A673 (cell line): Measurements from ENCODE around the gene ZBTB2. TPM values are rescaled to one million over a fixed set of nuclear protein-coding genes. Genes with fewer than 3 reads are reported as not detected.
A peak's percentile ranks its signal among the peaks of the same experiment; 100 is the strongest.

Source experiments
- BruUV-seq: library from RNA; stranded (reverse); fragments of 400-500 nt; replicated peaks from 2 replicates; lab custom pipeline; 2021; lab: Mats Ljungman, UMichigan
- CTCF ChIA-PET: fragments of 300-600 bp; sonication (Branson Sonifier 250); formaldehyde crosslinking; loops from one replicate; lab custom pipeline; 2022; ENCODE audit warnings: antibody characterized with exemption; lab: Charles Lee
- POLR2A ChIA-PET: fragments of 300-600 bp; sonication (Branson Sonifier 250); formaldehyde crosslinking; loops from one replicate; lab custom pipeline; 2022; ENCODE audit warnings: antibody characterized with exemption; ENCODE audit not compliant: low non-redundant PET; lab: Charles Lee
- DNase-seq: peaks from one replicate; pipeline ENCODE4 v3.0.0-alpha.2; 2015; ENCODE audit warnings: low spot score
- H3K27ac ChIP-seq: fragments of 200-600 bp; sonication (generic); 2 replicates; pipeline ENCODE4 v1.5.1; 2016; ENCODE audit warnings: mixed run types, low read depth, mild to moderate bottlenecking, mixed read lengths, antibody characterized with exemption, low read length; ENCODE audit not compliant: poor library complexity, severe bottlenecking
- H3K27me3 ChIP-seq: fragments of 200-600 bp; sonication (generic); replicated peaks from 2 replicates; pipeline ENCODE4 v1.6.1; 2017; ENCODE audit warnings: mixed run types, low read depth, mild to moderate bottlenecking, mixed read lengths, antibody characterized with exemption, low read length; ENCODE audit not compliant: insufficient read depth, poor library complexity
- H3K36me3 ChIP-seq: fragments of 200-600 bp; sonication (generic); 2 replicates; pipeline ENCODE4 v1.6.1; 2016; ENCODE audit warnings: mixed run types, mild to moderate bottlenecking, mixed read lengths, antibody characterized with exemption, low read length; ENCODE audit not compliant: insufficient read depth, poor library complexity, severe bottlenecking
- H3K4me1 ChIP-seq: fragments of 200-600 bp; sonication (generic); 2 replicates; pipeline ENCODE4 v1.6.1; 2017; ENCODE audit warnings: mixed run types, mild to moderate bottlenecking, mixed read lengths, antibody characterized with exemption, low read length; ENCODE audit not compliant: insufficient read depth, poor library complexity, severe bottlenecking
- H3K4me3 ChIP-seq: fragments of 200-600 bp; sonication (generic); 2 replicates; pipeline ENCODE4 v1.5.1; 2016; ENCODE audit warnings: low read depth, mixed run types, mild to moderate bottlenecking, mixed read lengths, low read length; ENCODE audit not compliant: poor library complexity, severe bottlenecking
- H3K9me3 ChIP-seq: fragments of 200-600 bp; sonication (generic); 2 replicates; pipeline ENCODE4 v1.6.1; 2016; ENCODE audit warnings: mixed run types, low read depth, mild to moderate bottlenecking, mixed read lengths, antibody characterized with exemption, low read length; ENCODE audit not compliant: poor library complexity, severe bottlenecking
- CTCF ChIP-seq: fragments of 300-800, 200-600 bp; sonication (generic); conservative IDR thresholded peaks from 2 replicates; pipeline ENCODE4 v1.5.1; 2017; ENCODE audit warnings: low read depth, mild to moderate bottlenecking, antibody characterized with exemption, low read length, moderate library complexity, mixed read lengths
- EZH2 ChIP-seq: fragments of 200-600 bp; sonication (generic); IDR thresholded peaks from 2 replicates; pipeline ENCODE4 v1.6.1; 2017; ENCODE audit warnings: borderline replicate concordance, low read depth, mild to moderate bottlenecking, mixed read lengths, antibody characterized with exemption, low read length; ENCODE audit not compliant: poor library complexity, severe bottlenecking
- intact Hi-C: fragments of 100-400 bp; cut with micrococcal nuclease; formaldehyde crosslinking; loops from one replicate; pipeline ENCODE4 v1.10.0; 2022; ENCODE audit not compliant: unreplicated experiment
- total RNA-seq: library from RNA; stranded (reverse); gene quantifications from 2 replicates; pipeline ENCODE4 v1.2.3, GENCODE V29; 2021

ZBTB2 gene
- total RNA-seq, 1 experiment from 2014 or later = 24.0 TPM

GRCh38 chr6:151388236-151388635 lies 3.1 kb downstream of the ZBTB2 start:
- CTCF ChIA-PET = no interaction called here
- no peak overlapping the region for H3K4me3 ChIP-seq
- H3K9me3 ChIP-seq = no peaks in the 10 kb centered on the region
- POLR2A ChIA-PET = no interaction called here
- H3K27ac ChIP-seq = peak overlapping the region; percentile 12
- intact Hi-C loops = no loop called here
- peaks cover 35% of the 10 kb centered on the region for H3K4me1 ChIP-seq
- no peak for DNase-seq
- TF ChIP-seq EZH2 (no peak), CTCF (no peak)
- peaks cover under 1% of the 10 kb centered on the region for H3K36me3 ChIP-seq
- BruUV-seq = no TSS peak
- H3K27me3 ChIP-seq = no peaks in the 10 kb centered on the region

GRCh38 chr6:151387175-151387970 lies 4.0 kb downstream of the ZBTB2 start:
- H3K9me3 ChIP-seq = no peaks in the 10 kb centered on the region
- TF ChIP-seq EZH2 (no peak), CTCF (no peak)
- no TSS peak for BruUV-seq
- no peak for DNase-seq
- POLR2A ChIA-PET = no interaction called here
- no peak overlapping the region for H3K4me3 ChIP-seq
- intact Hi-C loops = no loop called here
- CTCF ChIA-PET = no interaction called here
- peaks cover 27% of the 10 kb centered on the region for H3K4me1 ChIP-seq
- no peaks in the 10 kb centered on the region for H3K27me3 ChIP-seq
- peak overlapping the region; percentile 12 for H3K27ac ChIP-seq
- no peaks in the 10 kb centered on the region for H3K36me3 ChIP-seq

GRCh38 chr6:151385177-151385576 lies 6.2 kb downstream of the ZBTB2 start:
- TF ChIP-seq EZH2 (no peak), CTCF (no peak)
- ChIA-PET CTCF (no interaction called here), POLR2A (no interaction called here)
- peak overlapping the region; percentile 4 for H3K27ac ChIP-seq
- no TSS peak for BruUV-seq
- DNase-seq = no peak
- no peaks in the 10 kb centered on the region for H3K27me3 ChIP-seq
- H3K9me3 ChIP-seq = no peaks in the 10 kb centered on the region
- no peak overlapping the region for H3K4me3 ChIP-seq
- H3K36me3 ChIP-seq = no peaks in the 10 kb centered on the region
- H3K4me1 ChIP-seq = peaks cover 31% of the 10 kb centered on the region
- intact Hi-C loops = no loop called here
